Keratinocyte (primary cell): ENCODE data around the gene HMGN4. TPM values are rescaled to one million over a fixed set of nuclear protein-coding genes. Genes with fewer than 3 reads are reported as not detected.

Experiments
- DNase-seq: peaks from one replicate; pipeline ENCODE4 v3.0.0-alpha.2; 2011; ENCODE audit warnings: low read depth, missing footprints, low spot score
- FAIRE-seq: peaks from 2 replicates; lab custom pipeline; 2011; peaks lifted over from hg19 to GRCh38; lab: Jason Lieb, UNC
- H2AFZ ChIP-seq: 2 replicates; pipeline ENCODE4 v1.6.0; 2012; ENCODE audit warnings: low read length, control low read depth, inconsistent platforms; ENCODE audit not compliant: control insufficient read depth
- H3K27ac ChIP-seq: 2 replicates; pipeline ENCODE4 v1.5.1; 2011; ENCODE audit warnings: low read length; ENCODE audit not compliant: control insufficient read depth, insufficient read depth
- H3K27me3 ChIP-seq: 3 replicates; pipeline ENCODE4 v1.6.0; 2011; ENCODE audit warnings: low read length; ENCODE audit not compliant: control insufficient read depth, insufficient read depth; ENCODE audit errors: extremely low read depth
- H3K36me3 ChIP-seq, 2 experiments: 2 replicates in 1 of 2; 3 replicates in 1 of 2; pipeline ENCODE4 v1.5.1; 2011; ENCODE audit warnings: low read length in 2 of 2, mild to moderate bottlenecking in 1 of 2; ENCODE audit not compliant: control insufficient read depth in 2 of 2, insufficient read depth in 2 of 2; ENCODE audit errors: extremely low read depth in 1 of 2
- H3K4me1 ChIP-seq: 3 replicates; pipeline ENCODE4 v1.5.1; 2011; ENCODE audit warnings: low read length; ENCODE audit not compliant: control insufficient read depth, insufficient read depth; ENCODE audit errors: extremely low read depth
- H3K4me2 ChIP-seq: 3 replicates; pipeline ENCODE4 v1.6.0; 2011; ENCODE audit warnings: low read depth, low read length; ENCODE audit not compliant: control insufficient read depth, insufficient read depth; ENCODE audit errors: extremely low read depth
- H3K4me3 ChIP-seq, 3 experiments: fragments of 200-600 bp in 1 of 3; sonication (generic) in 1 of 3; 2 replicates in 2 of 3; 3 replicates in 1 of 3; pipeline ENCODE4 v1.5.1; 2011 to 2016; ENCODE audit warnings: low read length in 3 of 3, mild to moderate bottlenecking in 3 of 3, control low read depth in 2 of 3, inconsistent platforms in 1 of 3, low read depth in 1 of 3, mixed read lengths in 1 of 3, mixed run types in 1 of 3, moderate library complexity in 1 of 3; ENCODE audit not compliant: control insufficient read depth in 2 of 3, insufficient read depth in 2 of 3; ENCODE audit errors: extremely low read depth in 1 of 3
- H3K79me2 ChIP-seq: 2 replicates; pipeline ENCODE4 v1.6.0; 2012; ENCODE audit warnings: low read length; ENCODE audit not compliant: control insufficient read depth, insufficient read depth
- H3K9ac ChIP-seq: 3 replicates; pipeline ENCODE4 v1.6.0; 2011; ENCODE audit warnings: low read length; ENCODE audit not compliant: control insufficient read depth, insufficient read depth; ENCODE audit errors: extremely low read depth
- H3K9me1 ChIP-seq: 3 replicates; pipeline ENCODE4 v1.6.0; 2011; ENCODE audit warnings: low read length; ENCODE audit not compliant: control insufficient read depth, insufficient read depth; ENCODE audit errors: extremely low read depth
- H3K9me3 ChIP-seq: 2 replicates; pipeline ENCODE4 v1.5.1; 2012; ENCODE audit warnings: low read depth, low read length; ENCODE audit not compliant: control insufficient read depth
- H4K20me1 ChIP-seq: 3 replicates; pipeline ENCODE4 v1.6.0; 2011; ENCODE audit warnings: low read length; ENCODE audit not compliant: control insufficient read depth, insufficient read depth; ENCODE audit errors: extremely low read depth
- CTCF ChIP-seq, 3 experiments: IDR thresholded peaks in 1 of 3; conservative IDR thresholded peaks in 1 of 3; optimal IDR thresholded peaks in 1 of 3; 2 replicates in 2 of 3; 3 replicates in 1 of 3; pipeline versions ENCODE3 to v1.5.1; 2011; ENCODE audit warnings: low read length in 3 of 3, mild to moderate bottlenecking in 3 of 3, moderate library complexity in 2 of 3, control low read depth in 1 of 3, inconsistent platforms in 1 of 3; ENCODE audit not compliant: insufficient read depth in 2 of 3; ENCODE audit errors: extremely low read depth in 1 of 3
- EZH2 ChIP-seq: IDR thresholded peaks from one replicate; pipeline ENCODE4 v1.6.1; 2012; ENCODE audit warnings: inconsistent platforms, mild to moderate bottlenecking, low read length, moderate library complexity
- dilution Hi-C: fragments of 300-500 bp; cut with MboI; formaldehyde crosslinking; loops from one replicate; pipeline ENCODE4 v1.7.0; 2020; ENCODE audit warnings: low sequenced_read_pairs; ENCODE audit not compliant: extremely low pct_ligation_motif_present
- polyA plus RNA-seq, 5 experiments: library from polyadenylated mRNA; depleted of rRNA in 3 of 5; stranded (reverse) in 3 of 5; stranded (forward) in 1 of 5; unstranded in 1 of 5; fragments of >200 nt; gene quantifications; 1 replicate in 1 of 5; 2 replicates in 3 of 5; 3 replicates in 1 of 5; pipeline versions ENCODE4 v1.2.1 to v1.2.3, GENCODE V29; 2011 to 2012; ENCODE audit warnings: missing spikeins in 2 of 5, low read depth in 1 of 5, low replicate concordance in 1 of 5

Gene HMGN4
- polyA plus RNA-seq, 1 donor (not counting 4 experiments of a cell fraction or from before 2014, with no cell fraction given), result 62.6 TPM

GRCh38 chr6:26497610-26498009 lies 40.6 kb upstream of the HMGN4 start:
- Histone ChIP-seq H3K4me2 (no peak overlapping the region), H3K36me3 (no peaks in the 10 kb centered on the region), H3K27me3 (peaks cover 29% of the 10 kb centered on the region), H3K4me3 (no peak overlapping the region), H3K9me1 (no peaks in the 10 kb centered on the region), H3K9ac (no peak overlapping the region), H4K20me1 (no peaks in the 10 kb centered on the region), H3K4me1 (peaks cover 4% of the 10 kb centered on the region), H3K79me2 (no peaks in the 10 kb centered on the region), H3K27ac (no peak overlapping the region), H3K9me3 (no peaks in the 10 kb centered on the region), H2AFZ (no peak overlapping the region)
- DNase-seq (no peak), FAIRE-seq (no peak)
- TF ChIP-seq EZH2, result no peak
- TF ChIP-seq CTCF (optimal IDR thresholded peaks at IDR 0.05 in 1 of 3, IDR thresholded peaks at IDR 0.05 in 1 of 3, conservative IDR thresholded peaks at IDR 0.05 in 1 of 3; ENCODE audit: extremely low read depth in 1 of 3, insufficient read depth in 2 of 3, low read length in 3 of 3), result no peak
- dilution Hi-C loops, result no loop called here

GRCh38 chr6:26500102-26500501 lies 38.1 kb upstream of the HMGN4 start, which contains the start of gene BTN1A1:
BTN1A1 (plus strand) TSS chr6:26500303; CDS start chr6:26501287, 984 bp downstream.
- Histone ChIP-seq H3K4me1 (peaks cover 4% of the 10 kb centered on the region), H4K20me1 (no peaks in the 10 kb centered on the region), H3K9ac (no peak within 1 kb of the TSS), H3K9me3 (no peaks in the 10 kb centered on the region), H3K4me3 (no peak within 1 kb of the TSS), H3K27ac (no peak within 1 kb of the TSS), H3K9me1 (no peaks in the 10 kb centered on the region), H3K4me2 (peak within 1 kb of the TSS; percentile 73), H3K36me3 (no peaks in the 10 kb centered on the region), H2AFZ (no peak within 1 kb of the TSS), H3K79me2 (no peaks in the 10 kb centered on the region), H3K27me3 (peaks cover 25% of the 10 kb centered on the region)
- no peak for DNase-seq
- no peak for FAIRE-seq
- TF ChIP-seq EZH2 (no peak), CTCF (optimal IDR thresholded peaks at IDR 0.05 in 1 of 3, IDR thresholded peaks at IDR 0.05 in 1 of 3, conservative IDR thresholded peaks at IDR 0.05 in 1 of 3; ENCODE audit: extremely low read depth in 1 of 3, insufficient read depth in 2 of 3, low read length in 3 of 3) (no peak)
- dilution Hi-C loops, result no loop called here
